GM19397 (cell line): ENCODE measurements around the gene ZFP36.

ENCODE experiments used
- ATAC-seq: cut with Tn5 transposase; IDR thresholded peaks from one replicate; pipeline ENCODE4 v1.9.1; 2021; ENCODE audit warnings: mild to moderate bottlenecking, moderate library complexity; ENCODE audit not compliant: unreplicated experiment

ZFP36 gene

GRCh38 chr19:39382991-39383828 is 23.4 kb upstream of the ZFP36 start:
- ATAC-seq, result no peak

GRCh38 chr19:39384839-39385568 is 21.6 kb upstream of the ZFP36 start:
- no peak for ATAC-seq

GRCh38 chr19:39385629-39386411 is 20.8 kb upstream of the ZFP36 start:
- no peak for ATAC-seq

- no peak for ATAC-seq
Observed at GRCh38 chr19:39386557-39386956, 20.1 kb upstream of the ZFP36 start.

- ATAC-seq, result no peak
Observed at GRCh38 chr19:39388657-39389056, 18.0 kb upstream of the ZFP36 start.

GRCh38 chr19:39389631-39390414 is 16.8 kb upstream of the ZFP36 start:
- ATAC-seq, result no peak

GRCh38 chr19:39390451-39390750 is 16.2 kb upstream of the ZFP36 start:
- ATAC-seq, result no peak

GRCh38 chr19:39390751-39391437 is 15.8 kb upstream of the ZFP36 start, which contains the start of the genes MED29 and PAF1:
Gene MED29 (plus strand): TSS chr19:39391378. CDS start chr19:39391423, 45 bp downstream.
Gene PAF1 (minus strand): TSS chr19:39391106. CDS start chr19:39390864, 242 bp downstream.
- ATAC-seq, result peak; percentile 89

- no peak for ATAC-seq
Observed at GRCh38 chr19:39397360-39398296, 9.0 kb upstream of the ZFP36 start.

GRCh38 chr19:39398297-39398864 is 8.3 kb upstream of the ZFP36 start:
- ATAC-seq, result no peak

GRCh38 chr19:39399668-39400050 is 7.0 kb upstream of the ZFP36 start:
- no peak for ATAC-seq

GRCh38 chr19:39400061-39400460 is 6.6 kb upstream of the ZFP36 start:
- no peak for ATAC-seq

- peak; percentile 3 for ATAC-seq
Observed at GRCh38 chr19:39401070-39401548, 5.5 kb upstream of the ZFP36 start.

- ATAC-seq, result peak; percentile 24
Observed at GRCh38 chr19:39401549-39402345, 4.9 kb upstream of the ZFP36 start.

- peak; percentile 22 for ATAC-seq
Observed at GRCh38 chr19:39402346-39403300, 4.0 kb upstream of the ZFP36 start.
